Measurements from ENCODE around the gene PKD1L1. TPM values are rescaled to one million over a fixed set of nuclear protein-coding genes. Genes with fewer than 3 reads are reported as not detected.

PKD1L1 gene
- polyA plus RNA-seq, 3 donors = 0.17 to 0.25 (median 0.21) TPM

- DNase-seq (ENCODE audit: low read depth in 3 of 3, low spot score in 2 of 3) = no peak
Observed at GRCh38 chr7:47748041-47748440, 200.2 kb downstream of the PKD1L1 start.

GRCh38 chr7:47747160-47747559 is 201.1 kb downstream of the PKD1L1 start:
- DNase-seq (ENCODE audit: low read depth in 3 of 3, low spot score in 2 of 3) = no peak

DNA sequence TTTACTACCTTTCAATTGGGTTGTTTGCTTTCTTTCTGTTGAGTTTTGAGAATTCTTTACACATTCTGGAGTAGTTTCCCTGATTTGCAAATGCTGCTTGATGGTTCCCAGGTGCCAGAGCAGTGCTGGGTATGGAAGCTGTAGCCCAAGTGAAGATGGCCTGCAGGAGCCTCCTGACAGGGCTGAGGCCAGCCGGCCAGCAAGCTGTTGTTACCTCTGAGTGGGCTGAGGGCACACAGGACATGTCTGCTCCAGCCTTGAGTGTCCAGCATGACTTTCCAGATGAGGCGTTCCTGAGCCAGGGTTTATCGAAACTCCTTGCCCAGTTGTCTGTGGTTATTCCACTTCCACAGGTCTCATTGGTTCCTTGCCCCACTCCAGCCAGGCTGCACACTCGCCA is 201.8 kb downstream of the PKD1L1 start:
- DNase-seq (ENCODE audit: low read depth in 3 of 3, low spot score in 2 of 3) = no peak

- DNase-seq (ENCODE audit: low read depth in 3 of 3, low spot score in 2 of 3) = no peak
Observed at GRCh38 chr7:47744883-47745282, 203.4 kb downstream of the PKD1L1 start.

DNA sequence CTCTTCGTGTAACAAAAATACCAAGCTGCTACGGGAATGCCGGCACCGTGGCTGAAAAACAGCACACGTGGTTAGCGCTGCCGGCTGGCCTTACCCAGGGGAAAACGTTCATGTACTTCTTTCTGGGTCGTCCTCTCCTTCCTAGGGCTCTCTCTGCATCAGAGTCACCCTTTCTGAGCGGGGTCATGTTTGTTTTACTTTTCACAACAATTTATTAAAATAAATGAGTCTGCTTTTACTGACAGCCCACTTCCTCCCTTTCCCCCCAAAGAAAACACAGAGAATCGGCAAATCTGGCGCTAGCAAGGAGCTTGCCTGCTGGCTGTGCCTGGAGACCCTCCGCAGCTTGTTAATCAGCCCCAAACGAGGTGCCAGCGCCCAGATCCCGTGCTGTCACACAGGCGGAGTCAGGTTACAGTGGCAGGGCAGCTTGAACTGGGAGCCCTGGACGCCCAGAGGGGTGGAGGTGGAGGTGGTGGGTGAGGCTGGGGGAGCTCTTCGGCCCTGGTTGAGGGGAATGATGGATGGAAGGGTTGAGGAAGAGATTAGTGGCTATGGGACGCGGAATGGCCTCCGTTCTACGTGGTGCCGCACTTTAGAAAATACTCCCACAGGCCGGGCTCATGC is 204.2 kb downstream of the PKD1L1 start:
- no peak for DNase-seq (ENCODE audit: low read depth in 3 of 3, low spot score in 2 of 3)

- DNase-seq (ENCODE audit: low read depth in 3 of 3, low spot score in 2 of 3) = no peak
Observed at GRCh38 chr7:47741984-47742383, 206.3 kb downstream of the PKD1L1 start.

- DNase-seq (ENCODE audit: low read depth in 3 of 3, low spot score in 2 of 3) = no peak
Observed at GRCh38 chr7:47739891-47740290, 208.4 kb downstream of the PKD1L1 start.

- DNase-seq (ENCODE audit: low read depth in 3 of 3, low spot score in 2 of 3) = no peak
Observed at GRCh38 chr7:47739301-47739875, 208.9 kb downstream of the PKD1L1 start.

- no peak for DNase-seq (ENCODE audit: low read depth in 3 of 3, low spot score in 2 of 3)
Observed at GRCh38 chr7:47738563-47739166, 209.6 kb downstream of the PKD1L1 start.

- no peak for DNase-seq (ENCODE audit: low read depth in 3 of 3, low spot score in 2 of 3)
Observed at GRCh38 chr7:47737601-47738000, 210.7 kb downstream of the PKD1L1 start.

DNA sequence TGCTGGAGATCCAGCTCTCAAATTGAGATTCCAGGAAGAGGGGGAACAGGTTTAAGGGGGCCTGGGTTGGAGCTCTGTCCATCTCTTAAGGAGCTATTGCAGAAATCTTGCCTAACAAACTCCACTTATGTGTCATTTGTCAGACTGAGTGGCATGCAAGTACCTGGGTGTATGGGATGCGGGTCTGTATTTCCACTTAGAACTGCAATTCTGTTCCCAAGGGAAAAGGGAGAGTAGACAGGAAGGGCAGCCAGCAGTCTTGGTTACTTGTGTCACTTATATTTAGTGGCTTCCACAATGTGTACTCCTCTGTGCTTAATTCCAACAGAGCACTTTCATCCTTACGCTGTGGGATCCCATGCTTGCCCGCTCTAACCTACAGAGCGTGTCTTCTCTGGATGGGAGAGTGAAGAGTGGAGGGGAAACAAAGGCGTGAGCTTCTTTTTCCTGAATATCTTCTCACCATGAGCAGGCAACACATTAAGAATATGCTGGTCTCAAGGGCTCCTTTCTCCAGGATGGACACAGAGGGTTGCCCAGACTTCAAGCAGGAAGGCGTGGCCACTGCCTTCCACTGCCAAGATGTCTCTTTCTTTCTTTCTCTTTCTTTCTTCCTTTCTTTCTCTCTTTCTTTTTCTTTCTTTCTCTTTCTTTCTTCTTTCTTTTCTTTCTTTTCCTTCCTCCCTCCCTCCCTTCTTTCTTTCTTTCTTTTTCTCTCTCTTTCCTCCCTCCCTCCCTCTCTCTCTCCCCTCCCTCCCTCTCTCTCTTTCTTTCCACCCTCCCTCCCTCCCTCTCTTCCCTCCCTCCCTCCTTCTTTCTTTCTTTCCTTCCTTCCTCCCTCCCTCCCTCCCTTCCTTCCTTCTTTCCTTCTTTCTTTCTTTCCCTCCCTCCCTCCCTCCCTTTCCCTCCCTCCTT is 212.6 kb downstream of the PKD1L1 start:
- DNase-seq (ENCODE audit: low read depth in 3 of 3, low spot score in 2 of 3) = no peak

DNA sequence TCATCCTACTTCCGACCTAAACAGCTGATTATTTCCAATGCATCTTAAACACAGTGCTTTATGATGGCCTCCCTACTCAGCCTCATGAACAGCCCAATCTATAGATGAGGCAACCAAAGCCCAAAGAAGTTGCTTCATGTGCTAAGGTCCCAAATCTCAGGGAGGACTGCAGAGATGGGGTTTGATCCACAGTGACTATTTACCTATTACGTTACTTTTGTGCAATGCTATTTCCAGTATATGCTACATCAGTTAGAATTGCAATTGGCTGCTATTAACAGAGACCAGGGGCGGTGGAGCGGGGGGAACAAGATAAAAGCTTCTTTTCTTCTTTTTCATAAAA is 213.3 kb downstream of the PKD1L1 start:
- DNase-seq (ENCODE audit: low read depth in 3 of 3, low spot score in 2 of 3) = no peak

DNA sequence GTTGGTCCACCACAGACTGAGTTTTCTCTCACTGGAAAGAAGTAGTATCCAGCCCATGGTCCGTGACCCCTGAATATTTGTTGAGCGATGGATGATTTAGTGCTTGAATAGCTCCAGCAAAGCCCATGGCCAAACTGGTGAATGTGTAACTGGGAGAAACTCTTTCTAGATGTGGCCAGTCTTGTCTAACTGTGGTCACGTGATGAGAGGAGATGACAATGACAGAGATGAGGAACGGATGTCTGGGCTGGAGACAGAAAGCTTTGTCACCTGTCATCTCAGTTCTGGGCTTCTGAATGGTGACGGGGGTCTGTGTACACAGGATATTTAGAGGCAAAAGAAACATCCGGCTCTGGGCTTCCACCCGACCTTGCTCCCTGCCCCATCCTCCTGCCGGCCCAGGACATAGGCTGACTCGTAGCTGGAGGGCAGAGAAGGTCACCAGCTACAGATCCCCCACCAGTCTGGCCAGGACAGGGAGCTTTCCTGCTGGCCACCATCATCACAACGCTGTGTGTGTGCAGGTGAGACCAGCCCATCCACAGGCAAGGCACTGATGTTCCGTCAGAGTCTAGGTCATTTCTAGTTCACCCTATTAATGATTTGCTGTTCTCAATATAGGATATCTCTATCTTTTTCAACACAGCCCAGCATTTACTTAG is 213.8 kb downstream of the PKD1L1 start:
- DNase-seq (ENCODE audit: low read depth in 3 of 3, low spot score in 2 of 3) = no peak

DNA sequence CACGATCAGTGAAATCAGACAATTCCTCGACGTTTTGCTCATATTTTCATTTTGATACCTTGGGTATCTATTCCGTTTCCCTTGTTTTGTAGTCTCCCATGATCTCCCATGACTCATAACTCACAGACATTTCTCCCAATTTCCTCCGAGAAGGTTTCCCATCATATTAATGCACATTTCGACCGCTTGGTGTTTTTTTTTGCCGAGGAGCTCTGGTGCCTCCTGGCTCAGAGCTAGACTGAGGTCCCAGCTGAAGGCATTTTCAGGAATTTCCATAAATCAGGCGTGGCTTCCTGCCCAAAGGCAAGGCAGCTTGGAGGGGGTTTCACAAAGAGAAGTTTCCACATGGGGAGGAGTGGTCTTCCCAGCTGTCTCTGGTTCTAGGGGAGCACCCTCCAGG is 218.1 kb downstream of the PKD1L1 start:
- no peak for DNase-seq (ENCODE audit: low read depth in 3 of 3, low spot score in 2 of 3)

GRCh38 chr7:47726047-47726726 is 222.1 kb downstream of the PKD1L1 start:
- DNase-seq (ENCODE audit: low read depth in 3 of 3, low spot score in 2 of 3) = no peak

- DNase-seq (ENCODE audit: low read depth in 3 of 3, low spot score in 2 of 3) = no peak
Observed at GRCh38 chr7:47725031-47725780, 223.1 kb downstream of the PKD1L1 start.
